Activated B cell treated with CpG ODN at 0.5 μM for 24 hours (primary cell): ENCODE measurements around the gene ABR. TPM values are rescaled to one million over a fixed set of nuclear protein-coding genes. Genes with fewer than 3 reads are reported as not detected.

Source experiments
- ATAC-seq: fragments of 200-7000 bp; cut with Tn5 transposase; one replicate; pipeline ENCODE4 v1.10.0; 2021; ENCODE audit warnings: low read depth, mild to moderate bottlenecking, moderate library complexity
- CTCF ChIA-PET: fragments of 350-600 bp; sonication (Branson Sonifier 250); formaldehyde crosslinking; loops from one replicate; lab custom pipeline; 2021; ENCODE audit warnings: antibody characterized with exemption; lab: Charles Lee
- POLR2A ChIA-PET: fragments of 350-600 bp; sonication (Branson Sonifier 250); formaldehyde crosslinking; loops from one replicate; lab custom pipeline; 2021; ENCODE audit warnings: antibody characterized with exemption; lab: Charles Lee
- DNase-seq: peaks from one replicate; pipeline ENCODE4 v3.0.0; 2022
- H3K27ac Mint-ChIP-seq: one replicate; pipeline ENCODE4 v1.8.0; 2020; ENCODE audit warnings: mixed read lengths
- H3K27me3 Mint-ChIP-seq: one replicate; pipeline ENCODE4 v1.8.0; 2021; ENCODE audit warnings: mixed read lengths
- H3K36me3 Mint-ChIP-seq: one replicate; pipeline ENCODE4 v1.8.0; 2021; ENCODE audit warnings: low read depth, mixed read lengths
- H3K4me1 Mint-ChIP-seq: one replicate; pipeline ENCODE4 v1.8.0; 2021; ENCODE audit warnings: mixed read lengths
- H3K4me3 Mint-ChIP-seq: one replicate; pipeline ENCODE4 v1.8.0; 2020; ENCODE audit warnings: mild to moderate bottlenecking, mixed read lengths
- H3K9me3 Mint-ChIP-seq: one replicate; pipeline ENCODE4 v1.8.0; 2020; ENCODE audit warnings: mixed read lengths
- CTCF ChIP-seq: fragments of 200-600 bp; IDR thresholded peaks from one replicate; pipeline ENCODE4 v1.8.0; 2022; ENCODE audit warnings: antibody characterized with exemption, mild to moderate bottlenecking
- intact Hi-C: fragments of 100-400 bp; cut with micrococcal nuclease; formaldehyde crosslinking; loops from one replicate; pipeline ENCODE4 v1.15.1; 2024
- total RNA-seq: library from RNA; stranded (reverse); gene quantifications from 2 replicates; pipeline ENCODE4 v1.2.3, GENCODE V29; 2022

Gene ABR
- total RNA-seq, 1 donor from 2014 or later, result 150 TPM

DNA sequence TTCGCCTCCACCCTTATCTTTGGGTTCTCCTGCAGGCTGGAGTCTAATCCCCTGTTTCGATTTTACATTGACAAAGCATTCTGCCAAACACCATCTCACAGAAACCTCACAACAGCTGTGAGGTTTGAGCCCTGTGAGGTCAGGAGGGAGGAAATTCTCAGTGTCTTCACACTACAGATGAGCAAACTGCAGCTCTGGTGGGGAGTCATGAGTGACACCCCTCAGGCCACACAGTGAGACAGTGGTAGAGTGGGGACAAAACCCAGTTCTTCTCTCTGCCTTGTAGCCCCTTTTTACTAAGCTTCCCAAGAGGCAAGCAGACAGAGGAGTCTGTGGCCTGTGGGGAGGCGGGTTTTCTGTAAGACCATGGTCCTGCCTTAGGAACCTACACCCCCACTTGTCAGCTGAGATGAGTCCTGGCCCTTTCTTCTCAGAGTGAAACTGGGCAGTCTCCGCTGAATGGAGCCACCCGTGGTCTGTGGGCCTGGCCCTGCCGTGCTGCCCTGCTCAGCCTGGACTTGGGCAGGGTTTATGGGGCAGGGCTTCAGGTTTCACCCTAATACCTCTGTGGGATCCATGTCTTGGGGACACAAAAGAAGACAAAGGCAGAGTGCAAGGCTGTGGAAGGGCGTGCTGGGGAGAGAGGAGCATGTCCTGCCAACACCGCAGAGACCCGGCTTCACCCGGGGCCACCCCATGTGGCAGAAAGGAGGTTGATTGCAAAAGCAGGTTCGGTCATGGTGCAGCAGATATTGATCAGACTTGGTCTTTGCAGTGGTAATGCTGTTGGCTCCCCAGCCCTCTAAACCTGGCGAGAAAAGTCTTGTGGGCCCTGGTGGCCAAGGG, 59.0 kb downstream of the ABR start:
- peaks cover 16% of the 10 kb centered on the region for H3K4me1 Mint-ChIP-seq
- H3K36me3 Mint-ChIP-seq, result peaks cover 6% of the 10 kb centered on the region
- no peak overlapping the region for H3K27ac Mint-ChIP-seq
- no peaks in the 10 kb centered on the region for H3K9me3 Mint-ChIP-seq
- no peak for TF ChIP-seq CTCF
- intact Hi-C loops, result no loop called here
- DNase-seq, result no peak
- ChIA-PET CTCF (interaction anchor here (1.7 to 5.5 kb wide), 3 partner anchors 66 to 212 kb away, joined by 3 to 76 read pairs (median 21); no protein-coding TSS in a partner anchor), POLR2A (interaction anchor here (0.6 kb wide), 1 partner anchor 136 kb away, joined by 4 read pairs; no protein-coding TSS in a partner anchor)
- H3K4me3 Mint-ChIP-seq, result no peak overlapping the region
- no peaks in the 10 kb centered on the region for H3K27me3 Mint-ChIP-seq
- no peak for ATAC-seq

DNA sequence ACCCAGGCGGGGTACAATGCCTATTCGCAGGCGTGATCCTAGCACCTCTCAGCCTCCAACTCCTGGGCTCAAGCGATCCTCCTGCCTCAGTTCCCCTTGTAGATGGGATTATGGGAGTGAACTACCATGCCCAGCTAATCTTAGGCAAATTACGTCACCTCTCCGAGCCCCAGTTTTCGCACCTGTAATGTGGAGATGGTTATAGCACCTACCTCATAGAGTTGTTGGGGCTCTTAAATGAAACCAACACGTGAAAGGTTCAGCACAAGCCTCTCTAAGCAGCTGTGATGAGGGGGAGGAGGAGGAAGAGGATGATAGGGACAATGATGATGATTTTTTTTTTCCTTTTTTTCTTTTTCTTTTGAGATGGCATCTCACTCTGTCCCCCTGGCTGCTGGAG, 59.9 kb downstream of the ABR start:
- ATAC-seq (no peak), DNase-seq (no peak)
- no peak overlapping the region for H3K27ac Mint-ChIP-seq
- no peaks in the 10 kb centered on the region for H3K27me3 Mint-ChIP-seq
- H3K4me3 Mint-ChIP-seq, result no peak overlapping the region
- intact Hi-C loops, result no loop called here
- TF ChIP-seq CTCF, result no peak
- POLR2A ChIA-PET, result no interaction called here
- H3K9me3 Mint-ChIP-seq, result no peaks in the 10 kb centered on the region
- peaks cover 24% of the 10 kb centered on the region for H3K4me1 Mint-ChIP-seq
- peaks cover 6% of the 10 kb centered on the region for H3K36me3 Mint-ChIP-seq
- CTCF ChIA-PET, result interaction anchor here (1.7 to 5.5 kb wide), 2 partner anchors 67 to 213 kb away, joined by 3 to 76 read pairs; no protein-coding TSS in a partner anchor

- ChIA-PET CTCF (no interaction called here), POLR2A (no interaction called here)
- no peaks in the 10 kb centered on the region for H3K9me3 Mint-ChIP-seq
- H3K27ac Mint-ChIP-seq, result no peak overlapping the region
- no peak overlapping the region for H3K4me3 Mint-ChIP-seq
- ATAC-seq (no peak), DNase-seq (no peak)
- intact Hi-C loops, result no loop called here
- H3K36me3 Mint-ChIP-seq, result no peaks in the 10 kb centered on the region
- peaks cover 22% of the 10 kb centered on the region for H3K4me1 Mint-ChIP-seq
- no peak for TF ChIP-seq CTCF
- no peaks in the 10 kb centered on the region for H3K27me3 Mint-ChIP-seq
Measured at GRCh38 chr17:1116602-1117001, 63.2 kb downstream of the ABR start.

DNA sequence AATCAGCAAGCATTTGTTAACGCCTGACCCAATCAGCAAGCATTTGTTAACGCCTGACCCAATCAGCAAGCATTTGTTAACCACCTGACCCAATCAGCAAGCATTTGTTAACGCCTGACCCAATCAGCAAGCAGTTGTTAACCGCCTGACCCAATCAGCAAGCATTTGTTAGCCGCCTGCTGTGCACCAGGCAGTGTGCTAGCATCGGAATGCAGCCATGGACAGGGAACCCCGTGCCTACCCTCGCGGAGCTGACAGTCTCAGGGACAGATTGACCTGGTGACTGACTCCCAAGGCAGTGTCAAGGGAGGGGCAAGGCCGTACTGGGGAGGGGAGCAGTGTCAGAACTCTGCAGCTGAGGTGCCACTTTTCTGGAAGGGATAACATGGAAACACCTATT, 66.9 kb downstream of the ABR start:
- Mint-ChIP-seq H3K9me3 (no peaks in the 10 kb centered on the region), H3K27me3 (no peaks in the 10 kb centered on the region), H3K4me1 (peaks cover 42% of the 10 kb centered on the region), H3K4me3 (no peak overlapping the region), H3K36me3 (no peaks in the 10 kb centered on the region), H3K27ac (no peak overlapping the region)
- ATAC-seq (no peak), DNase-seq (no peak)
- ChIA-PET CTCF (no interaction called here), POLR2A (no interaction called here)
- TF ChIP-seq CTCF, result no peak
- intact Hi-C loops, result no loop called here

DNA sequence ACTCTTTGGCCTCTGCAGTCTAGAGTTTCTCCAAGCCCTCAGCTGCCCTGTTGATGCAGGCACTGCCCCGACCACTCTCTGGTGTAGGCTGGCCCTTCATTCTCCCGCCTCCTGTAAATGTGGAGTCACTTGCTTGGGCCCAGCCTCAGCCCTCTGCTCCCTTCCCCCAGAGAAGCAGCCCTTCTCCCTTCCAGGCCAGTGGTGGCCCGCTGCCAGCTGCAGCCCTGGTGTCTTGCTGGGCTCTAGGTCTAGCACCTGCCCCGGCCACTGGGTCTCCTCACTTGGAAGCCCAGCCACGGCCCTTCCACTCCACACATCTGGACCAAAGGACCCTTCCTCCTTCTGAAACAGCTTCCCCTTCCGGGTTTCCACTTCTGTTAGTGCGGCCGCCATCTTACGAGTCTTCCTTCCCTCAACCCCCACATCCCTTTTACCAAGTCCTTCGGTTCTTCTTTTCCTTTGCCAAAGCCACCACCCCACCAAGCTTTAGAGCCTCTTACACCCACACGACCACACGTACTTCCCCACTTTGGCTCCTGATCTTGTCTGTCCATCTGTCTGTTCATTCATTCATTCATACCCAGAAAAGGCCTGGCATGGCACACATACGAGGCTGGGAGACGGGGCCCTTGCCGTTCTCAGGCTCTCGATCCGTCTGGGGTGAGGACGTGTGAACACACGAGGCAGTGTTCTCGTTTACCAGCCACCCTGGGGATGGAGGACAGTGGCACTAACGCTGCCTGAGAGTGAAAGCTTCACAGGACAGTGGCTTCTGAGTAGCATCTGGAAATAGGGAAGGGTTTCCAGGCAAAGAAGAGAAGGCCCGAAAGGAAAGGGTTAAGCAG, 68.0 kb downstream of the ABR start:
- intact Hi-C loops, result no loop called here
- Mint-ChIP-seq H3K4me3 (peak overlapping the region; percentile 69), H3K4me1 (peaks cover 44% of the 10 kb centered on the region), H3K9me3 (no peaks in the 10 kb centered on the region), H3K36me3 (no peaks in the 10 kb centered on the region), H3K27me3 (no peaks in the 10 kb centered on the region), H3K27ac (no peak overlapping the region)
- no peak for TF ChIP-seq CTCF
- DNase-seq (no peak), ATAC-seq (no peak)
- CTCF ChIA-PET, result no interaction called here
- POLR2A ChIA-PET, result no interaction called here
